Cerebellar nuclear complex (tissue), 1 donor: Measurements from ENCODE around the gene DHRS7B.
A peak's percentile ranks its signal among the peaks of the same experiment; 100 is the strongest.
"Not testable (repeated sequence)": the region's sequence is repeated elsewhere in the genome, so short reads cannot be mapped to it uniquely, and the experiment has no call there.

ENCODE experiments used
- DNase-seq, 2 experiments: peaks; one replicate each; lab custom pipeline; 2025; lab: John Stamatoyannopoulos, UW

The DHRS7B gene

GRCh38 chr17:21108651-21109050 lies 18.1 kb upstream of the DHRS7B start:
- DNase-seq: no peak

GRCh38 chr17:21113049-21113690 lies 13.6 kb upstream of the DHRS7B start:
- DNase-seq: no peak

GRCh38 chr17:21113716-21114115 lies 13.0 kb upstream of the DHRS7B start:
- no peak for DNase-seq

DNA sequence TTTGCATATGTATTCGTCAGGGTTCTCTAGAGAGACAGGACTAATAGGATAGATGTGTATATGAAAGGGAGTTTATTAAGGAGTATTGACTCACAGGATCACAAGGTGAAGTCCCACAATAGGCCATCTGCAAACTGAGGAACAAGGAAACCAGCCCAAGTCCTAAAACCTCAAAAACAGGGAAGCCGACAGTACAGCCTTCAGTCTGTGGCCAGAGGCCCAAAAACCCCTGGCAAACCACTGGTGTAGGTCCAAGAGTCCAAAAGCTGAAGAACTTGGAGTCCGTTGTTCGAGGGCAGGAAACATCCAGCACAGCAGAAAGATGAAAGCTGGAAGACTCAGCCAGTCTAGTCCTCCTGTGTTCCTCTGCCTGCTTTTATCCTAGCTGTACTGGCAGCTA lies 12.0 kb upstream of the DHRS7B start:
- DNase-seq: not testable (repeated sequence)

DNA sequence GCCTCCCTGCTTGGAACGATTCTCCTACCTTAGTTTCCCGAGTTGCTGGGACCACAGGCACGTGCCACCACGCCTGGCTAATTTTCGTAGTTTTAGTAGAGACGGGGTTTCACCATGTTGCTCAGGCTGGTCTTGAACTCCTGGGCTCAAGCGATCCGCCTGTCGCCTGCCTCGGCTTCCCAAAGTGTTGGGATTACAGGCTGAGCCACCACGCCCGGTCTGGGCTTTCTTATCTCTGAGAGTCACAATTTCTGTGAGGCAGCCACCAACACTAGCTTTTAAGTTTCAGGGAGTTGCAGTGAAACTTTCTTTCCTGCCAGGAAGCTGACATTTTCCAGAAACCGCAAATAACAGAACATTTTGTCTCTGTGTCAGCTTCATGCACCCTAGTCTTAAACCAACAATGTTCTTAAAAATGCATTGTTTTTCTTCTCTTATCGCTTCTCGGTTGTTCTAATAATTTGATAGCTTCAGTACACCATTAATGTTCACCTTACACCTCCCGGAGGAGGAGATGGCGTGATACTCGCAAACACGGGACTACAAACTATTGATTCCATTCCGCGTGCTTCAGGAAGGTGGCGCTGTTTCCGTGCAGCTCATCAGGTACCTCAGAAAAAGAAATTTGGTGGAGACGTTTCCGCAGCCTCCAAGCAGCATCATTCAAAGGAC lies 7.4 kb upstream of the DHRS7B start:
- DNase-seq: peak in 1 of 2 experiments; percentile 50

GRCh38 chr17:21119919-21120249 lies 6.9 kb upstream of the DHRS7B start:
- no peak for DNase-seq

DNA sequence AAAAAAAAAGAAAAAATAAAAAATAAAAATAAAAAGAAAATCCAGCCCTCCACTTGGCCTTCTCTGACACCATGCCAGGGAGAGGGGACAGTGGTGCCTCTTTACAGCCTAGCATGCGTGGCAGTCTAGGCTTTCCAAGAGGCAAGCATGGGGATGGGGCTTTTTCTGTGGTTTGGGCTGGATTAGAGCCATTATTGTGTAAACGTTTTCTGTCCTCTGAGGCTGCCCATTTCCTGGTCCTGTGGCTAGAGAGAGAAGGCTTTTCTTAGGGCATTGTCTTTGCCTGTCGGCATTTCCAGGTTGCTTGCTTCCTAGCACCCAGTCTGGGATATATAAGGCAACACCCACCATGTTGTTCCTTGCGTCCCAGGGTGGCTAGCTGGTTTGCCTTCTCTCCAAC lies 2.7 kb upstream of the DHRS7B start:
- no peak for DNase-seq

DNA sequence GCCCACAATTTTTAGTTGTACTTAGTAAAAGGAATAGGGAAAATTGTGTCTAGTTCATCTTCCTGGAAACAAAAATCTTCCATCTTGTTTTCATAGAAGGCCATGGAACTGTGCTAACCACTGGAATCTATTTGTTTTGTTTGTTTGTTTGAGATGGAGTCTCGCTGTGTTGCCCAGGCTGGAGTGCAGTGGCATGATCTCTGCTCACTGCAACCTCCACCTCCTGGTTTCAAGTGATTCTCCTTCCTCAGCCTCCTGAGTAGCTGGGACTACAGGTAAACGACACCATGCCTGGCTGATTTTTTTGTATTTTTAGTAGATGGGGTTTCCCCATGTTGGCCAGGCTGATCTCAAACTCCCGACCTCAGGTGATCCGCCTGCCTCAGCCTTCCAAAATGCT lies 2.2 kb upstream of the DHRS7B start:
- not testable (repeated sequence) for DNase-seq

DNA sequence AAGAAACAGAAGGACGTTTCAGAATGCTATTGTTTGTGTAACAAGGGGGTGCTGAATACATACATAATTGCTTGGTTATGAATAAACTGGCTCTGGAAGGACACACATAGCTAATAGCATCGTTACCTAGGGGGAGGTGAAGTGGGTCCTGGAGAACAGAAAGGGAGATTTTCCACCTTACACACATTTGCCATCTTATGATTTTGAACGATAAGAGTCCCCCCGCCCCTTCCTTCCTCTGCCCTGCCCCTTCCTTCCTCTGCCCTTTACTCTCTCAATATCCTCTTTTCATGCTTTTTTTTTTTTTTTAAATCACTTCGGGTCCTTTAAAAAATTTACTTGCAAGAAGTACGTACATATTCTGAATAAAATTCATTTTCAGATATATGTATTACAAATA lies 902 bp upstream of the DHRS7B start:
- DNase-seq: no peak

DNA sequence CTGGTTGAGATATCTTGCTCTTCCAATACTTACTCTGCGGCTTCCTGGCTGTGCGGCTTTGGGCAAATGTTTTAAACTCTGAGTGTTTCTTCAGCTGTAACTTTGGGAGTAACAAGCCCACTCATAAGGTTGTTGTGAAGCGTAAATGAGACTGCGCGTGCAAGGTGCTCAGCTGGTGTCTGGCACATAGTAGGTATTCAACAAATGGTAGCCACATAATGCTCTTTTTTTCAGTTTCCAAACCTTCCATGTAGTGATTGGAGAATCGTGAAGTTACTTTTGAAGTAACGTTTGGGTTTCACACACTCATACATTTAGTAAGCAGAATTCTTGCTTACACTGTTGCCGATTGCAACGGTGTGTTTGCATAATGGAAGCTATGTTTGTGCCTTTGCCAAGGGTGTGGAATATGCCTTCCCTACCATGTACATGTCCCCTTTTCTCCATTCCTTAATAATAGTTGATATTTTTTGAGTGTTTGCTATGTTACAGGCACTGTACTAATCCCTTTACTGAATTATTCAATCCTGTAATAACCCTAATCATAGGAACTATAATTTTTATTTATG lies 829 bp downstream of the DHRS7B start:
- DNase-seq: no peak

GRCh38 chr17:21129023-21129681 lies 2.4 kb downstream of the DHRS7B start:
- no peak for DNase-seq

DNA sequence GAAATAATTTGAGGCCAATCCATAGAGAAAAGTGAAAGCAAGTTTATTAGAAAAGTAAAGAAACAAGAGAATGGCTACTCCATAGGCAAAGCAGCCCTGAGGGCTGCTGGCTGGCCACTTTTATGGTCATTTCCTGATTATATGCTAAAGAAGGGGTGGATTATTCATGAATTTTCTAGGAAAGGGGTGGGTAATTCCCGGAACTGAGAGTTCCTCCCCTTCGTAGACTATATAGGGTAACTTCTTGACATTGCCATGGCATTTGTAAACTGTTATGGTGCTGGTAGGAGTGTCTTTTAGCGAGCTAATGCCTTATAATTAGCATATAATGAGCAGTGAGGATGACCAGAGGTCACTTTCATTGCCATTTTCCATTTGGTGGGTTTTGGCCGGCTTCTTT lies 4.4 kb downstream of the DHRS7B start:
- no peak for DNase-seq

GRCh38 chr17:21132428-21132827 lies 5.7 kb downstream of the DHRS7B start:
- DNase-seq: no peak

GRCh38 chr17:21134559-21134958 lies 7.8 kb downstream of the DHRS7B start:
- no peak for DNase-seq

DNA sequence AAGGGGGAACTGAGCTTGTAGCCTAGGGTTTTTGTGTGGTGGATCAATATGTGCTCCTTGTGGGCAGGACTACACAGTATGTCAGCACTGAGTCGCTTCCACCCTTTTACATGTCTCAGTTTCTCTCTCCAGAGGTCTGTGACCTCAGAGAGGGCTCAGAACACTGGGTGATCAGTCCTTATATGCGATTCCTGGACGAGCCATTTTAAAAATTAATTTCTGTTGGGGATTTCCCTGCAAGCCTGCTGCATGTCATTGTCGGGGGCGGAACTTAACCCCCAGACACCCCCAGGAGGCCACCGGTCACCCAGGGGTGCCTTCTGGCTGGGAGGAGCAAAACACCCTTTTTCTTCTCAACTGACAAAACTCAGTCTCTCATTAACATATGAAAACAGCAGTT lies 14.1 kb downstream of the DHRS7B start:
- DNase-seq: no peak

- DNase-seq: no peak
Measured at GRCh38 chr17:21141331-21141730, 14.6 kb downstream of the DHRS7B start.

DNA sequence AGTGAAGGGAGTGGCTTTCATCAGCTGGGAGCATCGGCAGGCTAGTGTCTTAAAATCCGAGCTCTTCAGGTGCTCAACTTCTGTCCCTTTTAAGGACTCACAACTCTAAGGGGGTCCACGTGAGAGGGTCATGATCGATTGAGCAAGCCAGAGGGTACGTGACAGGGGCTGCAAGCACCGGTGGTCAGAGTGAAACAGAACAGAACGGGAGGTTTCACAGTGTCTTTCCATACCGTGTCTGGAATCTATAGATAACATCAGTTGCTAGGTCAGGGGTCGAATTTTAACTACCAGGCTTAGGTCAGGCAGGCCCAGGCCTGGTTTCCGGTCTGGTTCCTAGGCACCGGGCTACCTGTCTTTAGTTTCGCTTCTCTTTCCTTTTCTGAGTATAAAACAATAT lies 15.3 kb downstream of the DHRS7B start:
- not testable (repeated sequence) for DNase-seq

DNA sequence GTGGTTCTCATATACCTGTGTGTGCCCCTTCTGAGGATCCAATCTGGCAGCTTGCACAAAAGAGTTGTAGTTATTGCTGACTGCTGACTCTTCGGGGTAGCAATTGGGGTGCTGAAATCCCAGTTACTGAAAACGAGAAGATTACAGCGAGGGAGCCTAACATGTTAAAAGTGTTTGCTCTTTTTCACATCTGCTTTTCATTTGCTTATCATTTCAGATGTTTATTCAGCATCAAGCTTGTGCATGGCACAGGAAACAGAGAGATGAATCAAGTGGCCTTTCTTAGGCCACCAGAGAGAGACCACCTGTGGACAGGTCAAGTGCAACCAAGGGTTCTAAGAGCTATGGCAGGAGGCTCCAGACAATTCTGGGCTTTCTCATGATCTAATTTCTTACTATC lies 16.9 kb downstream of the DHRS7B start:
- DNase-seq: no peak

DNA sequence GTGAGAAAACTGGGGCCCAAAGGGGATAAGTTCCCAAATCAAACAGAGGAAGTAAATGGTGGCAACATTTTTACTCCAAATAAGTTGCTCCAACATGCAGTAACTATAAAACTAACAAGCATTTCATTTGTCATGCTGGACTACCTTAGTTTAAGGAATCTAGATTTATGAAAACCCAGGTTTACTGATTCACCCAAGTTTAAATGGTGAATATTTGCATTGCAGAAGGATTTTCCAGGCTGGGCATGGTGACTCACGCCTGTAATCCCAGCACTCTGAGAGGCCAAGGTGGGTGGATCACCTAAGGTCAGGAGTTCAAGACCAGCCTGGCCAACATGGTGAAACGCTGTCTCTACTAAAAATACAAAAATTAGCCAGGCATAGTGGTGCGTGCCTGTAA lies 17.5 kb downstream of the DHRS7B start:
- DNase-seq: not testable (repeated sequence)

GRCh38 chr17:21146362-21147015 lies 19.7 kb downstream of the DHRS7B start:
- DNase-seq: no peak

- no peak for DNase-seq
Measured at GRCh38 chr17:21149621-21150020, 22.9 kb downstream of the DHRS7B start.

DNA sequence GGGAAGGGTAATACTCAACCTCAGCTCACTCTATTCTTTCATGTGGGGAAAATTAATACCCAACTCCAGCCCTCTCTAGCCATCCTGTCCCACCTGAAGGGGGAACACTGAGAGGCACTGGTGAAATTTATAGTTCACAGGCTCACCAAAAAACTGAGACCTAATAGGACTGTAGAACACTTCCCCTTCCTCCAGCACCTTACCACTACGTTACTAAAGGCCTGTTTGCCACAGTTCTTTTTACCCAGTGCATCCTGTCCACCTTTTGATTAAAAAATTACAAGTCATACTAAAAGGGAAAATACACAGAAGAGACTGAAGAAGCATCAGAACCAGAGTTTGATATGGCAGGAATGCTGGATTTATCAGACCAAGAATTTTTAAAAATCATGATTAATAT lies 26.0 kb downstream of the DHRS7B start:
- DNase-seq: no peak
